GM18508 (cell line): Measurements from ENCODE around the gene FGG.
A peak's percentile ranks its signal among the peaks of the same experiment; 100 is the strongest.

Experiments used
- ATAC-seq: cut with Tn5 transposase; IDR thresholded peaks from one replicate; pipeline ENCODE4 v1.9.1; 2021; ENCODE audit warnings: moderate number of reproducible peaks; ENCODE audit not compliant: insufficient read depth, unreplicated experiment

FGG gene

GRCh38 chr4:154612472-154613414 lies at the start of gene FGG:
Gene FGG (minus strand): TSS chr4:154612656. CDS start chr4:154612609, 47 bp downstream.
- no peak for ATAC-seq

- ATAC-seq = no peak
These were observed 47.6 kb upstream of the FGG start for GRCh38 chr4:154660052-154660451.

GRCh38 chr4:154658680-154659405 lies 46.4 kb upstream of the FGG start:
- no peak for ATAC-seq

DNA sequence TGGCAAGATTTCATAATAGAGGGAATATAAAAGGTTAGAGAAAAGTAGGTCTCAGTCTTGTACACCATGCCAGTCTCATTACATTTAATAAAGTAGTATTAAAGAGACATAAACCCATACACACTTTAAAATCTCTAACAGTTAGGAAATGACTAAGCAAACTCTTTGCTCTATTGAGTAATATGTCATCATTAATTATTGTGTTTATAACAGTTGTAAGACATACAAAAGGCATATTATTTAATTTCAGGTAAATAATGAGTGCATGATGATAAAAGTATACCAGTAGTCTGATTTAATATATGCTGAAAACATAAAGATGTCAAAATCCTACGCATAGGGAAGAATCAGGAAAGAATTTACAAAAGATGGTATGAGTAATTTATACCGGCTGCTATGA lies 31.0 kb upstream of the FGG start:
- no peak for ATAC-seq

DNA sequence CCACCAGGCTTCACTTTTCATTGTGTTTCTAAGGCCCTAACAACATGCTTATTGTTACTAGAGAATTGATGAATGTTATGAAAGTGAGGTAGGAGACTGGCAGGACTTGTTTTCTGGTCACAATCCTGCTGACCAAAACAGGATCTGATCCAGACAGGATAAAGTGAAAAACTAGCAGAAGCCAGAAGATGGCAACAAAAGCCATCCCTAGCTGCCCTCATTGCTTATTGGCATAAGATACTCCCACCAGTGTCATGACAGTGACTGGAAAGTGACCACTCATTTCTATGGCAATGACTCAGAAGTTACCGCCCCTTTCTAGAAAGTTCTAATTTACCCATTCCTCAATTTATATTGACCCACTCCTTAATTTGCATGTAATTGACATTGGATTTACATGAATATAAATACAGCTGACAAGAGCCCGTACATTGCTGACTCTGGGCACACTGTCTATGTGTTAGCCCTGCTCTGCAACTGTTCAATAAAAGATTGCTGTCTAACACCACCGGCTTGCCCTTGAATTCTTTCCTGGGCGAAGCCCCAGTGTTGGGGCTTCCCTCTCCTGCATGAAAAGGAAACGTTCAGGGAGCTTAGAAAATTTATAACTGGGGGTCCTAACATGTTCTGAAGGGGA lies 30.0 kb upstream of the FGG start:
- no peak for ATAC-seq

DNA sequence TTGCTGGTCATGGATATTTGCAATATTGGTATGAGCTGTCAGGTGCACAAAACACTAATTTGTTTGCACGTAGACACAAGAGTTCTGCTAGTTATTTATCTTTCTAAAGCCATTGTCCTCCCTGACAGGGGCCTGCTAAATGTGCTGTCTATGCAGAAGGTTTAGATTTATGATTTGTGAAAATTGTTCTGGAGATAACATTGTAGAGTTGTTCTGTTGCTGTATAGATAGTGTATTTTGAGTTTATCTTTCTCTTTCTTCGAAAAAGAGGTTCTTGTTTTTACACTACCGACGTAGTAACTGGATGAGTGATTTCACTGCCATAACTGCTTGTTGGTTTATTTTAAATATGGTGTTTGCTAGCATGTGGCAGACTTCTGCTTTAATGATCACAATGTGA lies 28.5 kb upstream of the FGG start:
- no peak for ATAC-seq

DNA sequence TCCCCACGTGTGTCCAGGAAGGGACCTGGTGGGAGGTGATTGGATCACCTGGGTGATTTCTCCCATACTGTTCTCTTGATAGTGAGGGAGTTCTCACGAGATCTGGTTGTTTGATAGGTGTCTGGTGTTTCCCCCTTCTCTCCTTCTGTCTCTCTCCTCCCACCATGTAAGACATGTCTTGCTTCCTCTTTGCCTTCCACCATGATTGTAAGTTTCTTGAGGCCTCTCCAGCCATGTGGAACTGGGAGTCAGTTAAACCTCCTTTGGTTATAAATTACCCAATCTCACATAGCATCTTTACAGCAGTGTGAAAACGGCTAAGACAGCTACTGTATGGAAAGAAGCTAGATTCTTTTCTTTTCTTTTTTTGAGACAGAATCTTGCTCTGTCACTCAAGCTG lies 21.6 kb upstream of the FGG start:
- peak; percentile 55 for ATAC-seq

- no peak for ATAC-seq
These were observed 19.4 kb upstream of the FGG start for GRCh38 chr4:154631828-154632227.

GRCh38 chr4:154630324-154630723 lies 17.9 kb upstream of the FGG start:
- ATAC-seq = no peak

GRCh38 chr4:154626793-154627484 lies 14.5 kb upstream of the FGG start:
- peak; percentile 73 for ATAC-seq

- ATAC-seq = no peak
These were observed 13.5 kb upstream of the FGG start for GRCh38 chr4:154625971-154626370.

DNA sequence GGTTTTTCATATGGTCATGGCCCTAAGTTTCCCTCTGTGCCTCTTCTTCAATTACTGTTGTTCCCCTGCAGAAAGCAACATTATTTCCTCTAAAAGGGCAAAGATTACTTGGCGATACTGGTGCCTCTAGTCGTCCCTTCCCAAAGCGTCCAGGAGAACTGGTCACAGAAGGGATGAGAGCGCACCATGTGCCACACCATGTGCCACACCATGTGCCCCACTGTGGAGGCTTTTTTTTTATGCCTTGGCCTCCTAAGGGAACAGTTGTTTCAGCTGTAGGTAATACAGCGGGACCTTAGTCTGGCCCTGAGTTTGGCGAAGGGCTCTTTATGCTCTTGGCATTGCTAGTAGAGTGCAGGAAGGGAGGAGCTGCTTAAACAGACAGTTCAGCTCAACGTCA lies 11.5 kb upstream of the FGG start:
- no peak for ATAC-seq

- ATAC-seq = no peak
These were observed 11.0 kb upstream of the FGG start for GRCh38 chr4:154623436-154623835.

DNA sequence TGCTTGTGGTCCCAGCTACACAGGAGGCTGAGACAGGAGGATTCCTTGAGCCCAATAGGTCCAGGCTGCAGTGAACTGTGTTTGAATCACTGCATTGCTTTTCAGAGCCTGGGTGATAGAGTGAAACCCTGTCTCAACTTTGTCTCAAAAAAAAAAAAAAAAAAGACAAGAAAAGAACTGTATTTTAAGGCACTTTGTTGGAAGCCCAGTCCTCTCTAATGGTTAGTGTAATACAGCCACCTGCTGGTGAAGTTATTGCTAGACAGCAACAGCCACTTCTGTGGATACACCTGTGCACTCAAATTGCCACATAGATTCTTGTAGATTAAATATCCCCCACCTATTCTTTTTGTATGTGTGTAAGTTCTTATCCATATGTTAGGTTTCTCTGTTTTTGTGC lies 10.1 kb upstream of the FGG start:
- ATAC-seq = peak; percentile 40

- ATAC-seq = no peak
These were observed 7.7 kb upstream of the FGG start for GRCh38 chr4:154620111-154620510.

GRCh38 chr4:154618708-154619315 lies 6.4 kb upstream of the FGG start:
- peak; percentile 56 for ATAC-seq

- ATAC-seq = no peak
These were observed 5.4 kb upstream of the FGG start for GRCh38 chr4:154617820-154618317.

DNA sequence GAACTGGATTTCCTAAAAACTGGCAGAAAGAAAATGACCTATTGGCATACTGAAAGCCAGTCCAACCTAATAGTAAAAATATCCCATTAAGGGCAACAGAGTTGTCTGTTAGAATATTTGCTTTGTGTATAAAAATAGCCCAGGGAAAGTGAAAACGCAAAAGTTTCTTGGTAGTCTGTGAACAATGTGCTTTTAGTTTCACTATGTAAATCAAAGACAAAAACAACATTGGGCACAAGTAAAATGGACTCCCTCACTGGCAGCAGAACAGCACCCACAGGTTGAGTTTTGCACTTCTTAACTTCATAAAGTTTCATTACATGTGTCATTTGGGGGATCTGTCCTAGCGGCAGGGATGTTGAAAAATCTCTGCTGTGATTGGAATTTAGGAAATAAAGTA lies 4.3 kb upstream of the FGG start:
- peak; percentile 93 for ATAC-seq

- ATAC-seq = no peak
These were observed 3.8 kb upstream of the FGG start for GRCh38 chr4:154616287-154616686.

- no peak for ATAC-seq
These were observed 2.8 kb upstream of the FGG start for GRCh38 chr4:154615211-154615610.
